GM12865 (cell line): ENCODE data around the gene TTLL1.

Experiments used
- DNase-seq: peaks from one replicate; pipeline ENCODE4 v3.0.0; 2010; ENCODE audit warnings: low read depth
- H3K4me3 ChIP-seq: 2 replicates; pipeline ENCODE4 v1.5.1; 2011; ENCODE audit warnings: mild to moderate bottlenecking, low read depth, low read length, control low read depth
- TF ChIP-seq, protein P1 (sequence below): IDR thresholded peaks from 2 replicates; pipeline ENCODE4 v1.5.1; 2011; ENCODE audit warnings: low read length, control low read depth, low read depth, inconsistent platforms; ENCODE audit not compliant: insufficient read depth; ENCODE audit errors: missing control alignments

Gene TTLL1

GRCh38 chr22:43013355-43014315 is 75.6 kb downstream of the TTLL1 start:
- TF ChIP-seq, protein P1, sequence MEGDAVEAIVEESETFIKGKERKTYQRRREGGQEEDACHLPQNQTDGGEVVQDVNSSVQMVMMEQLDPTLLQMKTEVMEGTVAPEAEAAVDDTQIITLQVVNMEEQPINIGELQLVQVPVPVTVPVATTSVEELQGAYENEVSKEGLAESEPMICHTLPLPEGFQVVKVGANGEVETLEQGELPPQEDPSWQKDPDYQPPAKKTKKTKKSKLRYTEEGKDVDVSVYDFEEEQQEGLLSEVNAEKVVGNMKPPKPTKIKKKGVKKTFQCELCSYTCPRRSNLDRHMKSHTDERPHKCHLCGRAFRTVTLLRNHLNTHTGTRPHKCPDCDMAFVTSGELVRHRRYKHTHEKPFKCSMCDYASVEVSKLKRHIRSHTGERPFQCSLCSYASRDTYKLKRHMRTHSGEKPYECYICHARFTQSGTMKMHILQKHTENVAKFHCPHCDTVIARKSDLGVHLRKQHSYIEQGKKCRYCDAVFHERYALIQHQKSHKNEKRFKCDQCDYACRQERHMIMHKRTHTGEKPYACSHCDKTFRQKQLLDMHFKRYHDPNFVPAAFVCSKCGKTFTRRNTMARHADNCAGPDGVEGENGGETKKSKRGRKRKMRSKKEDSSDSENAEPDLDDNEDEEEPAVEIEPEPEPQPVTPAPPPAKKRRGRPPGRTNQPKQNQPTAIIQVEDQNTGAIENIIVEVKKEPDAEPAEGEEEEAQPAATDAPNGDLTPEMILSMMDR, result no peak
- H3K4me3 ChIP-seq, result peak overlapping the region; percentile 85
- DNase-seq, result no peak

DNA sequence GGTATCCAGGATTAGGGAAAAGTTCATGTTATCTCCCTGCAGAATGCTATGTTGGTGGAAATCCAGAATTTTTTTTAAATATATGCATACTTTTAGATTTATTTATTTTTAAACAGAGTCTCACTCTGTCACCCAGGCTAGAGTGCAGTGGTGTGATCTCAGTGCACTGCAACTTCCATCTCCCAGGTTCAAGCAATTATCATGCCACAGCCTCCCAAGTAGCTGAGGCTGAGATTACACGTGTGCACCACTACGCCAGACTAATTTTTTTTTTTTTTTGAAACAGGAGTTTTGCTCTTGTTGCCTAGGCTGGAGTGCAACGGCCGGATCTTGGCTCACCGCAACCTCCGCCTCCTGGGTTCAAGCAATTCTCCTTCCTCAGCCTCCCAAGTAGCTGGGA is 76.8 kb downstream of the TTLL1 start:
- TF ChIP-seq, protein P1, result no peak
- no peak overlapping the region for H3K4me3 ChIP-seq
- no peak for DNase-seq

GRCh38 chr22:43011079-43011478 is 78.1 kb downstream of the TTLL1 start:
- TF ChIP-seq, protein P1, result no peak
- DNase-seq, result no peak
- no peak overlapping the region for H3K4me3 ChIP-seq

DNA sequence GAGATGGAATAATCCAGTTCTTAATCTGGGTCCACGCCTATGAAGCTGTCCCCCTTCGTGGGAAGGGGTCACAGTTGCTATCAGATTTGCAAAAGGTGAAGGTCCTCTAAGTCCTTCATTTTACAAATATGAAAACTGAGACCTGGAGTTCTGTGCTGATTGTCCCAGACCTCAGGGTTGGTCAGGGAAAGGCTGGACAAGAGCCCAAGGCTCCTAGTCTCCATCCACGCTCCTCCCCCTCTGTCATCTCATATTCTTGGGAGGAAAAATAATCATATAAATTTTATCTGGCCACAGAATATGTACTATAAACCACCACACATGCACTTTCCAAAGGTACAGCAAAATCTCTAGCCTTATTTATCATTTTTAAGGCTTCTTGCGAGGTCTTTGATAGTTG is 79.7 kb downstream of the TTLL1 start:
- TF ChIP-seq, protein P1, result no peak
- no peak overlapping the region for H3K4me3 ChIP-seq
- no peak for DNase-seq

DNA sequence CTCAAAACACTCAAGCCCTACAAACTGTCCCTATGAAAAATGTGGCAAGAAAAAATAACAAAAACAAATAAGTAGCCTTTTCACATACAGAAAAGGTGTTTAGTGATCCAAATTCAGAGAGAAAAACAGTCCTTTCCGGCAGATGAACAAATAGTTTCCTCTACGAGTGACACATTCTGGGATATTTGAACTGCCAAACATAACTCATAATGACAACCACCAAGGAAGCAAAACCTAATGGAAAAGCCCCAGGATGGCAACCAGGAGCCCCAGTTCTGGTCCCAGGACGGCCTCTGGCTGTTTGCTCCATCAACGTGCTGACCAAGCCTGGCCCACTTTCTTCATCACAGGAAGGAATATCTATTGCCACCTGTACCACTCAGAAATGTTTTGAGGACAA is 80.3 kb downstream of the TTLL1 start:
- no peak overlapping the region for H3K4me3 ChIP-seq
- TF ChIP-seq, protein P1, result no peak
- no peak for DNase-seq

GRCh38 chr22:43008509-43008908 is 80.7 kb downstream of the TTLL1 start:
- TF ChIP-seq, protein P1, result no peak
- no peak for DNase-seq
- no peak overlapping the region for H3K4me3 ChIP-seq
